GM21576 (cell line): ENCODE measurements around the gene EPHB1.

Experiments
- ATAC-seq: cut with Tn5 transposase; IDR thresholded peaks from one replicate; pipeline ENCODE4 v1.9.1; 2021; ENCODE audit warnings: mild to moderate bottlenecking, moderate library complexity; ENCODE audit not compliant: unreplicated experiment

The EPHB1 gene

GRCh38 chr3:134877788-134878187 is 82.7 kb downstream of the EPHB1 start:
- no peak for ATAC-seq

DNA sequence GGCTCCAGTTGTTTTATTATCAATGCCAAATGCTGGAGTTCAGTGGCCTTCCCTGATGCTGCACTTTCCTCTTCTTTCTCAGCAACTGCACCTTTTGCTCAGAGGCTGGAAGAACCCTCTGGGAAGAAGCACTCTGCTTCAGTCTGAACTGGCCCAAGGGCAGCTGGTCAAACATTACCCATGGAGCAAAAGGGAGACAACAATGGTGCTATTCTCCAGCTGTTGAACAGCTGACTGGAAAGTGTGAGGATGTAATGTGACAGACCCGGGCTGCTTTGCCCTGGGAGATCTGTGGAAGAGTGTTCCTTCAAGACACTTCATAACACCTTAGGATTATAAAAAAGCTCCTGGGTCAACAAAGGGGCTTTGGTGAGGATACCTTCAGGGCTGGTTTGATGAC is 84.9 kb downstream of the EPHB1 start:
- no peak for ATAC-seq

- no peak for ATAC-seq
These were observed 85.4 kb downstream of the EPHB1 start for GRCh38 chr3:134880431-134880830.

DNA sequence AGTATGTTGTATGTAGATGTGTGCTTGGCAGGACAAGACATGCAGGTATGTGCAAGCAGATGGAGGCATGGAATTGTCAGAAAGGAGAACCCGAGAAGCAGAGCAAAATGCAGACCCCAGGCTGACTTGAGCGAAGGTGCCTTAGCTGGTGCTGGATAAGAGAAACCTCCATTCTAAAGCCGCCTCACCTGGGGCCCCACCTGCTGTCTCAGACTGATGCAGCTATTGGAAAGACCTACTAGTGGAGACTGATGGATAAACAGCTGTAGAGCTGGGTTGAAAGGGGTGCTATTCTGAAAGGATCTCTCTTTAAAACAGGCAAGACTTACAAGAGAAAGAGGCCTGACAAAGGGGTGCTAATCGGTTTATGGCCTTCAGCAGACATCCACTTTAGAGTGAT is 86.2 kb downstream of the EPHB1 start:
- no peak for ATAC-seq

- ATAC-seq, result no peak
These were observed 88.8 kb downstream of the EPHB1 start for GRCh38 chr3:134883697-134884385.

- peak; percentile 94 for ATAC-seq
These were observed 91.0 kb downstream of the EPHB1 start for GRCh38 chr3:134885877-134886621.

DNA sequence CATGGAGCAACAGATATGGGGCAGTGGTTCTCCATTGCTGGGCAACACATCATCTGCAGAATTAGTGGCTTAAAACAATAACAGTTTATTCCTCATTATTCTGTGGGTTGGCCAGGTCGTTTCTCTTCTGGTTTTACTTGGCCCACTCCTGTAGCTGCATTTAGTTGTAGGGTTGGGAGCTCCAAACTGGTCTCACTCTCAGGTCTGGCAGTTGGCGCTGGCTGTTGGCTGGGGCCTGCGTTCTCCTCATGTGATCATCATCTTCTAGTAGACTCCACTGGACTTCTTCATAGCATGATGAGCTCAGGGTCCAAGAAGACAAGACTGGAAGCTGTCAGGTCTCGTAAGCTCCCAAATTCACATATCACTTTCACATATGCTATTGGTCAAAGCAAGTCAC is 91.9 kb downstream of the EPHB1 start:
- no peak for ATAC-seq

- no peak for ATAC-seq
These were observed 92.5 kb downstream of the EPHB1 start for GRCh38 chr3:134887536-134887935.

DNA sequence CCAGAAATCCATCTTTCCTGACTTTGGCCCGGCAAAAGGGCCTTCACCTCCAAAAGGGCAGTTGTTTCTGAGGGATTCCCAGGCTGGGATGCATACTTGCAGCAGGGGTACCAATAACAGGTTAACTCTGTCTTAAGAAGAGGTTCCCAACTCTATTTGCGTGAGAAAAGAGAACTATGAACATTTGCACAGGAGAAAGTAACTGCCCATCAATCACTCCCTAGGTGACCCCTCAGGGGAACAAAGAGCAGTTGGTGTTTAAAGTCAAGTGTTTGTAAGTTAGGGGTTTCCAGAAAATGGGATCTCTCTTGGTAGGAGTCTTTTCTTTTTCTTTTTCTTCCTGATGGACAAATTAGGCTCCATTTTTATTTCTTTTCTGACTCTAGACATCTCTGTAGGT is 97.3 kb downstream of the EPHB1 start:
- ATAC-seq, result no peak

DNA sequence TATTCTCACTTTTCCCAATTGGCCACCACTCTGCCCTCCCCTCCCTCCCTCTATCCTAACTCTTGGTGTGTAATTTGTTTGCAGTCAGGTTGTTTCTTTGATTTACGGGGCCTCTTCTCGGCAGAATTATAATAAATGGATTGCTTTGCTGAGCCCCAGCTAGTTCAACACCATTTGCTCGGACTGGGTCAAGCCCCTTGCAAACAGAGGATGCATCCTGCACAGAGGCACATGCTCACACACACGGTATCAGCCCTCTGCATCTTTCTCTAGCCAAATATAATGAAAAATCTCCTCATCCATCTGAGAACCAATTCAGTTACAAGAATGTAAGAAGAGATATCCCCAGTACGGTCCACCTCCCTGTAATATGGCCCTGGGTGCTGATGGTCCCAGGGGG is 97.7 kb downstream of the EPHB1 start:
- no peak for ATAC-seq

GRCh38 chr3:134894533-134894932 is 99.5 kb downstream of the EPHB1 start:
- ATAC-seq, result no peak

DNA sequence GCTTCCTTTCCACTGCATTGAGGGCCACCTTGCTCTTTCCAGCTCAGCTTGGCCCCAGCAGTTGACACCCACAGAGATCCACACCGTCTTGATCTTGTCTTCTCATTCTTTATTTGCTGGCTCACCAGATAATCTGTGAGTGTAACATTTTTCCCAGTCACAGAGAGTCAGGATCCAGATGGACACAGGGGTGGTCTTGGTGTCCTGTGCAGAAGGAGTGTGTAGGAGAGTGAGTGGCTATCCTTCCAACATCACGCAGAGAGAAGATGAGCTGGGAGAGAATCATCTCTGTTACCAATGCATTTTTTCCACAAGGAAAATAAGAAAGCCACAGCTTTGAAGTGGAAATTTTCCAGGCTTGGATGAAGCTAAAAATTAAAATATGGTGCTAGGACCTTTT is 100.1 kb downstream of the EPHB1 start:
- no peak for ATAC-seq

DNA sequence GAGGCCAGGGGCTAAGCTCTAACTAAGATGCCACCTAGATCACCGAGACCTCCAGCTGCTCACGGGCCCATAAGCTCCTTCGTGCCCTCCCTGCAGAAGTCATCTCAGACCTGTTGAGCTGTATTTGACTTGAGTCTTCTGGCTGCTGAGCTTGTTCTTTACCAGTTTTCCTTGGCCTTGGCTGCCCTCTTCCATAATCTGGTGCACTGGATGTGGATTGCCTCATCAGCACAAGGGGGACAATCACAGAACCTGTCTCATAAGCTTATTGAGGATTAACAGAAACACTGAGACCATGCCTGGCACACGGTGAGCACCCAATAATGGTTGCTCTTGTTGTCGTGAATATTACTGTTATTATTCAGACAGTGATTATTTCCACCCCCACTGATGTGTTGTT is 101.1 kb downstream of the EPHB1 start:
- ATAC-seq, result no peak

GRCh38 chr3:134896696-134897095 is 101.6 kb downstream of the EPHB1 start:
- ATAC-seq, result no peak

DNA sequence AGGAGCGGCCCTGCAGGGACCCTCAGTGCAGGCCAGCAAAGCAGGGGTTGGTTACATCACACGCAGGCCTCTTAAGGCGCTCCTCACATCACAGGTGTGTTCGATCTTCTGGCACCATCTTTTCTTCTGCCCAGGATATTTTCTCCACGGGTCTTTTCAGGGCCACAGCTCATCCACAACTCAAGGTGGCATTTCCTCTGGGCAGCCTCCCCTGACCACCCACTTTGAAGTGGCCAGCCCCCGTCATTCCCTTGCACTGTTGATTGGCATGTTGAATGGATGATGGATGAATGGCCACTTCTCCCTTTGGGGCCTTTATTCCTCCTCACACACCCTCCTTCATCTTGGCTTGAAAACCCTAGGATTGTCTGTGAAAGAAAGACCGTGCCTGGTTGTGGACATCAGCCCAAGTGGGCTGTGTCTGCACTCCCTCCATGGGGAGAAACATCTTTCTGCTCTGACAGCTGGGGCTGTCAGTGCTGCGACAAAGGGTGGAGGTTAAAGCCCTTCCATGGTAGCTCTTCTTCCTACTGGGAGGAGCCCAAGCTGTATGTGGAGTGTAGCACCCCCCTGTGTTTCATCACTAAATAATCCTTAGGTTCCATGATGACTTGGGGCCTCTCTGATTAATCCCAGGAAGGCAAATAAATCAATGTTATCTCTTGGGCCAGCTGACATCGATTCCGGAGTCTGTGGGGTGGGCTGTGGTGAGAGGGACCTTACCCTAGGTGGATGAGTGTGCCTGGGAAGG is 102.5 kb downstream of the EPHB1 start:
- ATAC-seq, result no peak

GRCh38 chr3:134898181-134898754 is 103.2 kb downstream of the EPHB1 start:
- ATAC-seq, result no peak

DNA sequence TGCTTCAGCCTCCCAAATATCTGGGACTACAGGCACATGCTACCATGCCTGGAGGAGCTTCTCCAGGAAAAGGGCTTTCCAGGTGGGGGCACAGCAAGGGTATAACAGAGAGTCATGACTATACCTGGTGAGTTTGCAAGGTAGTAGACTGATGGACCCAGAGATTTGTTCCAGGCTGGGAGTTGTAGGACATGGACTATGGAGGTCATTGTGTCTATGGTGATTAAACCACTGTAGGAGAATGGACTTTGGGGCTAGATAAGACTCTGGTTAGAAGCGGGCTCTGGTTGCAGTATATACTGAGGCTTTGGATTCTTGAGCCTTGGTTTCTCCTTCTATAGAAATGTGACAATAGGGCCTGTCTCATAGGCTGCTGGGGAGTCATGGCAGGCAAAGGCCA is 104.7 kb downstream of the EPHB1 start:
- no peak for ATAC-seq

GRCh38 chr3:134900482-134900881 is 105.4 kb downstream of the EPHB1 start:
- no peak for ATAC-seq

DNA sequence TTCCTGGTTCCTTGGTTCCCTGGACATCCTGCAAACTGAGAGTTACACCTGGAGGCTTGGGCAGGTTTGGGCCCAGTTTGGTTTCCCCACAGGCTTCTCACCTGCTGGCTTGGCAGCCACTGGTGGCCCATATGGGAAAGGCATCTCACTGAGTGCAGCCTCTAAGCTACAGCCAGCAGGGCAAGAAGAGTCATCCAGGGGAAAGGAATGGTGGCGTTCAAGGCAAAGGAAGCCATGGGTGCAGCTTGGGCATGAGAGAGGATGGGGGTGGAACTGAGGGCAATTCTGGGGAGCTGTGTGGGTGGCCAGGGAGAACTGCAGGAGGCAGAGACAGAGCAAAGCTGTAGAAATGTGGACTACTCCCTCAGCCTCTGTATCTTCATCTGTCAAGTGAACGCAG is 106.4 kb downstream of the EPHB1 start:
- no peak for ATAC-seq

DNA sequence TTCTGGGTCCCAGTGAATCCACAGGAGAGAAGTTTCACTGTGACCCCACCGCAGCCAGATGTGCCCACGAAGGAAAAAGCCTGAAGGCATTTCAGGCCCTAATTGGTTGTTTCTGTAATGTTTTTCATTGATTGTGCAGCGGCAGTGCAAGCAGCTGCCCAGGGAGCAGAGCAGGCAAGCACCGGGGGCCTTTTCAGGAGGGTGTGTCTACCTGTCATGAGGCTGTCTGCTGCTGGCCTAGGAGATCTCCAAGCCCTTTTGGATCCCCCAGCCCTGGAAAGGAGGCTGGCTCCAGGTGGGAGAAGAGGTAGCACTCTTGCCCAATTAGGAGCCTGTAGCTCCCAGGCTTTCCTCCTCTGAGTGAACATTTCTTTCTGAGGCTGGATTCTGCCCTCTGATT is 108.8 kb downstream of the EPHB1 start:
- peak; percentile 28 for ATAC-seq

DNA sequence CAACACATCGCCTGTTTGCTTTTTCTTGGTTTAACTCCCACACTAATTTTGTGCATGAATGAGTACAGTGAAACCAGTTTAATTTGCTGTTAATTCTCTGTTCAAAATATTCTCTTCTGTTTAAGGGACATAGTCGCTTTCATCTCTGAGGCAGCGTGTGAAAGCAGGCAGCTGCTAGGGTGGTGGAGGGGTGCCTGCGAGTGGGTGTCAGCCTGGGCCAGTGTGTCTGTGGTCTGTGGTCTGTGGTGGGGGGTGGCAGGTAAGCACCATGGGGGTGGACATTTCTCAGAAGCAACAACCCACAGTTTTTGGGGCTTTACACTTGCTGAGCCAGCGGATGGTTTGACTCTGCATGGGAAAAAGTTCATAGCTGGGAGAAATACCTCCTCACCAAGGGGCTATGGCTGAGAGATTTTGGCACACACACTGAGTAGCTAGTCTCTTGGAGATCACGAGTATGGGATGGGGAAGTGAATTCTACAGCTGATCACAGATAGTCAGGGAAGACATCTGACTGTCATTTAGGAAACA is 109.2 kb downstream of the EPHB1 start:
- peak; percentile 91 for ATAC-seq
